Astrocyte (in vitro differentiated cells and primary cell): ENCODE measurements around the gene AMOTL2. TPM values are rescaled to one million over a fixed set of nuclear protein-coding genes. Genes with fewer than 3 reads are reported as not detected.
A peak's percentile ranks its signal among the peaks of the same experiment; 100 is the strongest.

Experiments used
- DNase-seq: peaks from one replicate; pipeline ENCODE4 v3.0.0-alpha.2; 2010; ENCODE audit warnings: low read depth
- FAIRE-seq: peaks from 2 replicates; lab custom pipeline; 2011; peaks lifted over from hg19 to GRCh38; lab: Jason Lieb, UNC
- H2AFZ ChIP-seq: 2 replicates; pipeline ENCODE4 v1.6.0; 2012; ENCODE audit warnings: low read depth, low read length, inconsistent platforms
- H3K27ac ChIP-seq: 2 replicates; pipeline ENCODE4 v1.5.1; 2011; ENCODE audit warnings: low read depth, low read length, inconsistent platforms
- H3K27me3 ChIP-seq: 2 replicates; pipeline ENCODE4 v1.6.0; 2011; ENCODE audit warnings: low read length, inconsistent platforms; ENCODE audit not compliant: insufficient read depth
- H3K36me3 ChIP-seq: 2 replicates; pipeline ENCODE4 v1.5.1; 2011; ENCODE audit warnings: low read length, inconsistent platforms; ENCODE audit not compliant: insufficient read depth
- H3K4me1 ChIP-seq: 2 replicates; pipeline ENCODE4 v1.5.1; 2011; ENCODE audit warnings: low read length, inconsistent platforms; ENCODE audit not compliant: insufficient read depth
- H3K4me2 ChIP-seq: 2 replicates; pipeline ENCODE4 v1.6.0; 2012; ENCODE audit warnings: low read length, inconsistent platforms
- H3K4me3 ChIP-seq: 2 replicates; pipeline ENCODE4 v1.5.1; 2011; ENCODE audit warnings: low read depth, mild to moderate bottlenecking, low read length, inconsistent platforms; ENCODE audit not compliant: insufficient read depth
- H3K79me2 ChIP-seq: 2 replicates; pipeline ENCODE4 v1.6.0; 2012; ENCODE audit warnings: mild to moderate bottlenecking, low read length, inconsistent platforms; ENCODE audit not compliant: insufficient read depth
- H3K9ac ChIP-seq: 2 replicates; pipeline ENCODE4 v1.6.0; 2012; ENCODE audit warnings: mild to moderate bottlenecking, low read length, inconsistent platforms
- H3K9me3 ChIP-seq: 2 replicates; pipeline ENCODE4 v1.5.1; 2012; ENCODE audit warnings: low read depth, mild to moderate bottlenecking, low read length, inconsistent platforms; ENCODE audit not compliant: insufficient read depth
- H4K20me1 ChIP-seq: 2 replicates; pipeline ENCODE4 v1.6.0; 2012; ENCODE audit warnings: low read length, inconsistent platforms; ENCODE audit not compliant: insufficient read depth
- H3K27ac Mint-ChIP-seq: one replicate; pipeline ENCODE4 v1.8.0; 2021; ENCODE audit warnings: mild to moderate bottlenecking, mixed read lengths; ENCODE audit not compliant: unreplicated experiment
- H3K27me3 Mint-ChIP-seq: one replicate; pipeline ENCODE4 v1.8.0; 2021; ENCODE audit warnings: low read depth, mixed read lengths; ENCODE audit not compliant: unreplicated experiment
- H3K36me3 Mint-ChIP-seq: one replicate; pipeline ENCODE4 v1.8.0; 2021; ENCODE audit warnings: low read depth, mixed read lengths; ENCODE audit not compliant: unreplicated experiment
- H3K4me1 Mint-ChIP-seq: one replicate; pipeline ENCODE4 v1.8.0; 2021; ENCODE audit warnings: low read depth, mixed read lengths; ENCODE audit not compliant: unreplicated experiment
- H3K4me3 Mint-ChIP-seq: one replicate; pipeline ENCODE4 v1.8.0; 2021; ENCODE audit warnings: mild to moderate bottlenecking, moderate library complexity, mixed read lengths; ENCODE audit not compliant: unreplicated experiment
- H3K9me3 Mint-ChIP-seq: one replicate; pipeline ENCODE4 v1.8.0; 2021; ENCODE audit warnings: mild to moderate bottlenecking, mixed read lengths; ENCODE audit not compliant: unreplicated experiment
- EZH2 ChIP-seq: IDR thresholded peaks from 2 replicates; pipeline ENCODE4 v1.6.1; 2012; ENCODE audit warnings: mild to moderate bottlenecking, low read length, inconsistent platforms; ENCODE audit not compliant: insufficient read depth
- total RNA-seq: library from RNA; stranded (reverse); gene quantifications from 2 replicates; pipeline ENCODE4 v1.2.1, GENCODE V29; 2021
- TF ChIP-seq, protein P1 (sequence below): IDR thresholded peaks from 2 replicates; pipeline ENCODE4 v1.5.1; 2011; ENCODE audit warnings: low read depth, mild to moderate bottlenecking, inconsistent platforms, low read length, moderate library complexity; ENCODE audit not compliant: insufficient read depth

AMOTL2 gene
- total RNA-seq, 1 donor from 2014 or later: 197 TPM

GRCh38 chr3:134312072-134312872 lies 62.0 kb downstream of the AMOTL2 start:
- FAIRE-seq (no peak), DNase-seq (peak; percentile 82)
- no peak overlapping the region for H3K4me3 Mint-ChIP-seq
- no peaks in the 10 kb centered on the region for H3K9me3 Mint-ChIP-seq
- Histone ChIP-seq H3K36me3 (no peaks in the 10 kb centered on the region), H3K79me2 (no peaks in the 10 kb centered on the region), H3K27ac (peak overlapping the region; percentile 73), H3K9ac (peak overlapping the region; percentile 55), H3K4me2 (peak overlapping the region; percentile 49), H4K20me1 (no peaks in the 10 kb centered on the region), H3K4me3 (no peak overlapping the region), H2AFZ (peak overlapping the region; percentile 59), H3K4me1 (peaks cover 83% of the 10 kb centered on the region), H3K9me3 (no peaks in the 10 kb centered on the region), H3K27me3 (no peaks in the 10 kb centered on the region)
- H3K36me3 Mint-ChIP-seq: no peaks in the 10 kb centered on the region
- peak overlapping the region; percentile 58 for H3K27ac Mint-ChIP-seq
- TF ChIP-seq, protein P1, sequence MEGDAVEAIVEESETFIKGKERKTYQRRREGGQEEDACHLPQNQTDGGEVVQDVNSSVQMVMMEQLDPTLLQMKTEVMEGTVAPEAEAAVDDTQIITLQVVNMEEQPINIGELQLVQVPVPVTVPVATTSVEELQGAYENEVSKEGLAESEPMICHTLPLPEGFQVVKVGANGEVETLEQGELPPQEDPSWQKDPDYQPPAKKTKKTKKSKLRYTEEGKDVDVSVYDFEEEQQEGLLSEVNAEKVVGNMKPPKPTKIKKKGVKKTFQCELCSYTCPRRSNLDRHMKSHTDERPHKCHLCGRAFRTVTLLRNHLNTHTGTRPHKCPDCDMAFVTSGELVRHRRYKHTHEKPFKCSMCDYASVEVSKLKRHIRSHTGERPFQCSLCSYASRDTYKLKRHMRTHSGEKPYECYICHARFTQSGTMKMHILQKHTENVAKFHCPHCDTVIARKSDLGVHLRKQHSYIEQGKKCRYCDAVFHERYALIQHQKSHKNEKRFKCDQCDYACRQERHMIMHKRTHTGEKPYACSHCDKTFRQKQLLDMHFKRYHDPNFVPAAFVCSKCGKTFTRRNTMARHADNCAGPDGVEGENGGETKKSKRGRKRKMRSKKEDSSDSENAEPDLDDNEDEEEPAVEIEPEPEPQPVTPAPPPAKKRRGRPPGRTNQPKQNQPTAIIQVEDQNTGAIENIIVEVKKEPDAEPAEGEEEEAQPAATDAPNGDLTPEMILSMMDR: peak; percentile 23
- TF ChIP-seq EZH2: no peak
- H3K4me1 Mint-ChIP-seq: peaks cover 47% of the 10 kb centered on the region
- no peaks in the 10 kb centered on the region for H3K27me3 Mint-ChIP-seq

- no peaks in the 10 kb centered on the region for H3K27me3 ChIP-seq
- no peaks in the 10 kb centered on the region for H3K9me3 Mint-ChIP-seq
- H3K27me3 Mint-ChIP-seq: no peaks in the 10 kb centered on the region
- H3K4me3 ChIP-seq: no peak overlapping the region
- no peaks in the 10 kb centered on the region for H3K9me3 ChIP-seq
- peak overlapping the region; percentile 49 for H3K4me2 ChIP-seq
- no peaks in the 10 kb centered on the region for H4K20me1 ChIP-seq
- no peaks in the 10 kb centered on the region for H3K36me3 ChIP-seq
- FAIRE-seq: no peak
- H3K36me3 Mint-ChIP-seq: no peaks in the 10 kb centered on the region
- DNase-seq: no peak
- no peak overlapping the region for H3K4me3 Mint-ChIP-seq
- peaks cover 79% of the 10 kb centered on the region for H3K4me1 ChIP-seq
- H3K27ac ChIP-seq: peak overlapping the region; percentile 73
- peak overlapping the region; percentile 58 for H3K27ac Mint-ChIP-seq
- TF ChIP-seq, protein P1: no peak
- H3K9ac ChIP-seq: peak overlapping the region; percentile 55
- H3K4me1 Mint-ChIP-seq: peaks cover 45% of the 10 kb centered on the region
- no peaks in the 10 kb centered on the region for H3K79me2 ChIP-seq
- peak overlapping the region; percentile 59 for H2AFZ ChIP-seq
Observed at GRCh38 chr3:134311693-134312071, 62.6 kb downstream of the AMOTL2 start.

- Histone ChIP-seq H3K36me3 (no peaks in the 10 kb centered on the region), H3K4me3 (no peak overlapping the region), H3K79me2 (no peaks in the 10 kb centered on the region), H3K9ac (peak overlapping the region; percentile 55), H3K27ac (peak overlapping the region; percentile 73), H2AFZ (no peak overlapping the region), H4K20me1 (no peaks in the 10 kb centered on the region), H3K4me2 (peak overlapping the region; percentile 49), H3K9me3 (no peaks in the 10 kb centered on the region), H3K4me1 (peaks cover 76% of the 10 kb centered on the region), H3K27me3 (no peaks in the 10 kb centered on the region)
- no peaks in the 10 kb centered on the region for H3K9me3 Mint-ChIP-seq
- H3K4me3 Mint-ChIP-seq: no peak overlapping the region
- FAIRE-seq: peak; percentile 56
- H3K27me3 Mint-ChIP-seq: no peaks in the 10 kb centered on the region
- TF ChIP-seq, protein P1: no peak
- TF ChIP-seq EZH2: no peak
- no peaks in the 10 kb centered on the region for H3K36me3 Mint-ChIP-seq
- H3K4me1 Mint-ChIP-seq: peaks cover 41% of the 10 kb centered on the region
- H3K27ac Mint-ChIP-seq: peak overlapping the region; percentile 18
- DNase-seq: peak; percentile 77
Observed at GRCh38 chr3:134311265-134311664, 63.0 kb downstream of the AMOTL2 start.
